ENCODE measurements around the gene PTPRQ. TPM values are rescaled to one million over a fixed set of nuclear protein-coding genes. Genes with fewer than 3 reads are reported as not detected.

The PTPRQ gene
- total and polyA plus RNA-seq, 9 of the 15 experiments (the other 6 are each of a cell fraction or from before 2014, with no cell fraction given), result not detected

- H2AFZ ChIP-seq (ENCODE audit: low read depth, low read length), result no peak overlapping the region
- no peak for FAIRE-seq
- 0% methylated on average over 3 of the region's 3 CpGs for WGBS (ENCODE audit: insufficient coverage, low coverage, missing lambda C conversion rate)
- no peak for TF ChIP-seq FOXK1 (CRISPR knock-in tag; IDR thresholded peaks at IDR 0.05; ENCODE audit: borderline replicate concordance)
- no peak for TF ChIP-seq ESRRA (IDR thresholded peaks at IDR 0.05; ENCODE audit: borderline replicate concordance, low read depth)
- TF ChIP-seq ETV6 (IDR thresholded peaks at IDR 0.05; ENCODE audit: borderline replicate concordance in 1 of 2, low read depth in 2 of 2, low read length in 1 of 2), result no peak
- TF ChIP-seq ETV6 (CRISPR knock-in tag; IDR thresholded peaks at IDR 0.05; ENCODE audit: borderline replicate concordance), result no peak
- TF ChIP-seq ZBTB1 (CRISPR knock-in tag; IDR thresholded peaks at IDR 0.05; ENCODE audit: borderline replicate concordance, low read depth), result no peak
- TF ChIP-seq ZNF75A (CRISPR knock-in tag; IDR thresholded peaks at IDR 0.05), result no peak
- TF ChIP-seq ZBTB43 (CRISPR knock-in tag; IDR thresholded peaks at IDR 0.05), result no peak
- no peak for TF ChIP-seq HMG20A (CRISPR knock-in tag; conservative IDR thresholded peaks at IDR 0.05)
- TF ChIP-seq HMGXB4 (CRISPR knock-in tag; IDR thresholded peaks at IDR 0.05), result no peak
- TF ChIP-seq KDM4B (IDR thresholded peaks at IDR 0.05; ENCODE audit: borderline replicate concordance in 2 of 2, low read depth in 1 of 2), result no peak
- TF ChIP-seq TCF3 (CRISPR knock-in tag; IDR thresholded peaks at IDR 0.05), result no peak
- TF ChIP-seq SMARCB1 (IDR thresholded peaks at IDR 0.05; ENCODE audit: insufficient read length, low read depth), result no peak
- no peak for TF ChIP-seq MEF2A (IDR thresholded peaks at IDR 0.05; ENCODE audit: control insufficient read depth, low read depth, low read length)
- no peak for TF ChIP-seq NR1H2 (CRISPR knock-in tag; IDR thresholded peaks at IDR 0.05)
- TF ChIP-seq FOXM1 (IDR thresholded peaks at IDR 0.05; ENCODE audit: low read depth), result no peak
- TF ChIP-seq FOXM1 (CRISPR knock-in tag; IDR thresholded peaks at IDR 0.05; ENCODE audit: low read depth), result no peak
- no peak for TF ChIP-seq ZNF280A (IDR thresholded peaks at IDR 0.05; ENCODE audit: low read depth, partially characterized antibody)
These were observed 105.3 kb downstream of the PTPRQ start for GRCh38 chr12:80549298-80549697.

More at GRCh38 chr12:80549298-80549697, 105.3 kb downstream of the PTPRQ start:
- in situ Hi-C loops (cut with MboI) (no loop called here), intact Hi-C loops (cut with micrococcal nuclease) (no loop called here)
- no peaks in the 10 kb centered on the region for H3K36me3 ChIP-seq (ENCODE audit: control insufficient read depth, insufficient read depth, low read length)
- H3K9ac ChIP-seq (ENCODE audit: insufficient read depth in 1 of 2, low read depth in 2 of 2, low read length in 2 of 2), result no peak overlapping the region
- CTCF ChIA-PET (ENCODE audit: low intra/inter-chr PET ratio), result interaction anchor here (0.6 kb wide), 1 partner anchor 878 kb away, joined by 5 read pairs; no protein-coding TSS in a partner anchor
- no peaks in the 10 kb centered on the region for H3K79me2 ChIP-seq (ENCODE audit: control insufficient read depth, insufficient read depth, low read length)
- no peaks in the 10 kb centered on the region for H4K20me1 ChIP-seq (replicated peaks; ENCODE audit: control insufficient read depth, insufficient read depth, low read length)
- ATAC-seq, result no peak
- H3K4me3 ChIP-seq, result no peak overlapping the region
- no peaks in the 10 kb centered on the region for H3K4me1 ChIP-seq (replicated peaks in 1 of 2; ENCODE audit: control insufficient read depth in 2 of 2, insufficient read depth in 2 of 2, low read length in 2 of 2)
- BruUV-seq (replicated peaks), result no TSS peak
- no peaks in the 10 kb centered on the region for H3K27me3 ChIP-seq (ENCODE audit: control insufficient read depth in 2 of 2, insufficient read depth in 2 of 2, low read length in 2 of 2)
- no peak overlapping the region for H3K27ac ChIP-seq (ENCODE audit: extremely low read depth, low read depth, low read length)
- POLR2A ChIA-PET, result no interaction called here
- no peak for DNase-seq (ENCODE audit: extremely low read depth in 1 of 4, low spot score in 3 of 4)
- no peaks in the 10 kb centered on the region for H3K9me1 ChIP-seq (ENCODE audit: control insufficient read depth, insufficient read depth, low read length)
- no peak overlapping the region for H3K4me2 ChIP-seq (ENCODE audit: insufficient read depth, low read length)
- no peaks in the 10 kb centered on the region; the same call in 1 of the 2 replicates for H3K9me3 ChIP-seq (replicated peaks; ENCODE audit: control insufficient read depth, insufficient read depth, low read depth, low read length)

Data from K562 (cell line).